Endothelial cell (in vitro differentiated cells): Measurements from ENCODE around the gene HAP1. TPM values are rescaled to one million over a fixed set of nuclear protein-coding genes. Genes with fewer than 3 reads are reported as not detected.

Source experiments
- DNase-seq: peaks from one replicate; pipeline ENCODE4 v3.0.0; 2021; ENCODE audit warnings: low spot score
- H3K27ac Mint-ChIP-seq: one replicate; pipeline ENCODE4 v1.8.0; 2021; ENCODE audit warnings: mixed read lengths, inconsistent platforms; ENCODE audit not compliant: unreplicated experiment
- H3K27me3 Mint-ChIP-seq: one replicate; pipeline ENCODE4 v1.8.0; 2021; ENCODE audit warnings: mild to moderate bottlenecking, moderate library complexity, mixed read lengths, inconsistent platforms; ENCODE audit not compliant: unreplicated experiment
- H3K36me3 Mint-ChIP-seq: one replicate; pipeline ENCODE4 v1.8.0; 2021; ENCODE audit warnings: mild to moderate bottlenecking, low read depth, mixed read lengths, inconsistent platforms; ENCODE audit not compliant: unreplicated experiment
- H3K4me1 Mint-ChIP-seq: one replicate; pipeline ENCODE4 v1.8.0; 2021; ENCODE audit warnings: mild to moderate bottlenecking, mixed read lengths, inconsistent platforms; ENCODE audit not compliant: unreplicated experiment
- H3K4me3 Mint-ChIP-seq: one replicate; pipeline ENCODE4 v1.8.0; 2021; ENCODE audit warnings: mild to moderate bottlenecking, mixed read lengths, inconsistent platforms; ENCODE audit not compliant: unreplicated experiment
- H3K9me3 Mint-ChIP-seq: one replicate; pipeline ENCODE4 v1.8.0; 2021; ENCODE audit warnings: mixed read lengths, inconsistent platforms; ENCODE audit not compliant: unreplicated experiment
- CTCF ChIP-seq: fragments of 200-600 bp; sonication (generic); IDR thresholded peaks from one replicate; pipeline ENCODE4 v1.5.0; 2021; ENCODE audit warnings: antibody characterized with exemption; ENCODE audit not compliant: unreplicated experiment
- total RNA-seq: library from RNA; stranded (reverse); fragmentation: NEBNext Ultra II Directional; extraction: Animal tissue kit (Norgen Biotek cat#: 25700); gene quantifications from one replicate; pipeline ENCODE4 v1.2.1, GENCODE V29; 2021; ENCODE audit not compliant: unreplicated experiment

The HAP1 gene
- total RNA-seq, 1 donor from 2014 or later = 18.1 TPM

- no peak for TF ChIP-seq CTCF
- no peaks in the 10 kb centered on the region for H3K9me3 Mint-ChIP-seq
- peaks cover 19% of the 10 kb centered on the region for H3K4me1 Mint-ChIP-seq
- peak overlapping the region; percentile 51 for H3K4me3 Mint-ChIP-seq
- H3K27me3 Mint-ChIP-seq = peaks cover 10% of the 10 kb centered on the region
- DNase-seq = no peak
- H3K27ac Mint-ChIP-seq = no peak overlapping the region
- H3K36me3 Mint-ChIP-seq = peaks cover 65% of the 10 kb centered on the region
Observed at GRCh38 chr17:41762841-41763240, 28.4 kb upstream of the HAP1 start.

GRCh38 chr17:41762391-41762790 lies 27.9 kb upstream of the HAP1 start:
- peaks cover 10% of the 10 kb centered on the region for H3K27me3 Mint-ChIP-seq
- no peaks in the 10 kb centered on the region for H3K9me3 Mint-ChIP-seq
- H3K36me3 Mint-ChIP-seq = peaks cover 62% of the 10 kb centered on the region
- H3K27ac Mint-ChIP-seq = no peak overlapping the region
- H3K4me3 Mint-ChIP-seq = peak overlapping the region; percentile 37
- no peak for TF ChIP-seq CTCF
- peaks cover 15% of the 10 kb centered on the region for H3K4me1 Mint-ChIP-seq
- no peak for DNase-seq

DNA sequence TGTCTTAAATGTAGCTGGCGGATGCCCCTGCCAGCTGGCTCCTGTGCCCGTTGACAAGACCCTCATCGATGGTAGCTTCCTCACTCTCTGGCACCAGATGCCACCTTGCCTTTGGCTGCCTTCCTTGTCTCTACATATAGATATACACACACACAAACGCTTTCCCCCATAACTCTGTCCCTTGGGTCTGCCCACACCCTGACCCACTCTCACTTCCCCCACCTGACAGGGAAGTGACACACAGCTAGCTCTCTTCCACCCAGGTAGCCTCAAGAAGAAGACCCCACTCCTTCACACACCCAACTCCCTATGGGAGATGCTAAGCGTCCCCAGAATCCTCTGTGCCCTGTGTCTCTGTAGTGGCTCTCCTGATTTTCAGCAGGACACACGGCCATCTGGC lies 26.4 kb upstream of the HAP1 start:
- Mint-ChIP-seq H3K27ac (peak overlapping the region; percentile 13), H3K27me3 (peaks cover 17% of the 10 kb centered on the region), H3K4me1 (peaks cover 7% of the 10 kb centered on the region), H3K36me3 (peaks cover 61% of the 10 kb centered on the region), H3K4me3 (peak overlapping the region; percentile 44), H3K9me3 (no peaks in the 10 kb centered on the region)
- TF ChIP-seq CTCF = no peak
- no peak for DNase-seq

GRCh38 chr17:41758601-41759000 lies 24.2 kb upstream of the HAP1 start:
- no peak for TF ChIP-seq CTCF
- peaks cover 9% of the 10 kb centered on the region for H3K4me1 Mint-ChIP-seq
- no peak for DNase-seq
- no peaks in the 10 kb centered on the region for H3K9me3 Mint-ChIP-seq
- no peak overlapping the region for H3K27ac Mint-ChIP-seq
- no peak overlapping the region for H3K4me3 Mint-ChIP-seq
- peaks cover 57% of the 10 kb centered on the region for H3K36me3 Mint-ChIP-seq
- peaks cover 21% of the 10 kb centered on the region for H3K27me3 Mint-ChIP-seq

DNA sequence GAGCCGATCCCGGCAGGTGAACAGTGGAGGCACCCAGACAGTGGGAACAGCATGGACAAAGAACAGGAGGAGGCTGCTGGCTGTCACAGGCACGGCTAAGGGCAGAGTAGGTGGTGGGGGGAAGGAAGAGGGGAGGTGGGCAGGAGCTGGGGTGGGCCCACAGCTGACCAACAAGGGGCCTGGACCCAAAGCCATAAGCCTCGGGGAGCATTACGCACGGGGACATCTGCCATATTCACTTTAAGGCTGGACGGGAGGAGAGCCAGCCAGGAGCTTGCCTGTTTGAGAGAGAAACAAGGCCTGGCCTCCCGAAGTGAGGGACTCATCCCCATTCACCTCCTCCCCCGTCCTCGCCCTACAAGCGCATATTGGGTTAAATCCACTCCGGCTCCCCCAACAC lies 19.6 kb upstream of the HAP1 start:
- peaks cover 32% of the 10 kb centered on the region for H3K36me3 Mint-ChIP-seq
- H3K27ac Mint-ChIP-seq = no peak overlapping the region
- no peaks in the 10 kb centered on the region for H3K9me3 Mint-ChIP-seq
- peaks cover 5% of the 10 kb centered on the region for H3K4me1 Mint-ChIP-seq
- no peak overlapping the region for H3K4me3 Mint-ChIP-seq
- H3K27me3 Mint-ChIP-seq = peaks cover 26% of the 10 kb centered on the region
- no peak for TF ChIP-seq CTCF
- DNase-seq = no peak
